Mesothelial cell of epicardium (in vitro differentiated cells): ENCODE results near the gene ENDOU. TPM values are rescaled to one million over a fixed set of nuclear protein-coding genes. Genes with fewer than 3 reads are reported as not detected.
A peak's percentile ranks its signal among the peaks of the same experiment; 100 is the strongest.

ENCODE experiments used
- DNase-seq, 2 experiments: peaks; one replicate each; pipeline ENCODE4 v3.0.0; 2021; ENCODE audit warnings: low spot score in 2 of 2; ENCODE audit not compliant: unreplicated experiment in 2 of 2
- H3K27ac Mint-ChIP-seq: 2 replicates; pipeline ENCODE4 v1.8.0; 2021; ENCODE audit warnings: mixed read lengths
- H3K27me3 Mint-ChIP-seq: 2 replicates; pipeline ENCODE4 v1.8.0; 2021; ENCODE audit warnings: low read depth, mixed read lengths
- H3K36me3 Mint-ChIP-seq: 2 replicates; pipeline ENCODE4 v1.8.0; 2021; ENCODE audit warnings: mixed read lengths
- H3K4me1 Mint-ChIP-seq: 2 replicates; pipeline ENCODE4 v1.8.0; 2021; ENCODE audit warnings: mixed read lengths
- H3K4me3 Mint-ChIP-seq: 2 replicates; pipeline ENCODE4 v1.8.0; 2021; ENCODE audit warnings: mild to moderate bottlenecking, moderate library complexity, mixed read lengths
- H3K9me3 Mint-ChIP-seq: 2 replicates; pipeline ENCODE4 v1.8.0; 2021; ENCODE audit warnings: mixed read lengths
- total RNA-seq: library from RNA; stranded (reverse); gene quantifications from 3 replicates; pipeline ENCODE4 v1.2.1, GENCODE V29; 2021
- TF ChIP-seq, protein P1 (sequence below): fragments of 200-600 bp; sonication (generic); IDR thresholded peaks from one replicate; pipeline ENCODE4 v1.5.0; 2021; ENCODE audit warnings: antibody characterized with exemption; ENCODE audit not compliant: unreplicated experiment

ENDOU gene
- total RNA-seq, 1 donor from 2014 or later, result 0.51 TPM

DNA sequence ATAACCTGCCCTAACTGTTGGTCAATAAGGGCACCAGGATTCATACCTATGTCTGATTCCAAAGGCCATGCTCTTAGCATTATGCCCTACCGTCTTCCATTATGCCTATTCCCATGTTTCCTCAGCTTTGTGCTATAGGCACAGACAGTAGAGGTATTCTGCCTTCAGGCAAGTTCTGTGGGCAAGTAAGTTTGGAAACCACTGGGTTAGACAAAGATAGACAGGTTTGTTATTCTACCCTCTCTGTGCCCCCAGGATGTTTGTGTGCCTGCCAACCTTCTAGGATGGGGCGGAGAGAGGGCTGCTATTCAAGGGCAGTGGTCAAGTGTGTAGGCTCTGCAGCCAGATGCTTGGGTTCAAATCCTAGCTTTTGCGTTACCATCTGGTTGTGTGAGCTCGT lies 28.8 kb upstream of the ENDOU start:
- Mint-ChIP-seq H3K9me3 (no peaks in the 10 kb centered on the region), H3K27ac (peak overlapping the region; percentile 59), H3K27me3 (no peaks in the 10 kb centered on the region), H3K4me3 (no peak overlapping the region), H3K4me1 (peaks cover 54% of the 10 kb centered on the region), H3K36me3 (peaks cover 4% of the 10 kb centered on the region)
- DNase-seq, result no peak
- TF ChIP-seq, protein P1, sequence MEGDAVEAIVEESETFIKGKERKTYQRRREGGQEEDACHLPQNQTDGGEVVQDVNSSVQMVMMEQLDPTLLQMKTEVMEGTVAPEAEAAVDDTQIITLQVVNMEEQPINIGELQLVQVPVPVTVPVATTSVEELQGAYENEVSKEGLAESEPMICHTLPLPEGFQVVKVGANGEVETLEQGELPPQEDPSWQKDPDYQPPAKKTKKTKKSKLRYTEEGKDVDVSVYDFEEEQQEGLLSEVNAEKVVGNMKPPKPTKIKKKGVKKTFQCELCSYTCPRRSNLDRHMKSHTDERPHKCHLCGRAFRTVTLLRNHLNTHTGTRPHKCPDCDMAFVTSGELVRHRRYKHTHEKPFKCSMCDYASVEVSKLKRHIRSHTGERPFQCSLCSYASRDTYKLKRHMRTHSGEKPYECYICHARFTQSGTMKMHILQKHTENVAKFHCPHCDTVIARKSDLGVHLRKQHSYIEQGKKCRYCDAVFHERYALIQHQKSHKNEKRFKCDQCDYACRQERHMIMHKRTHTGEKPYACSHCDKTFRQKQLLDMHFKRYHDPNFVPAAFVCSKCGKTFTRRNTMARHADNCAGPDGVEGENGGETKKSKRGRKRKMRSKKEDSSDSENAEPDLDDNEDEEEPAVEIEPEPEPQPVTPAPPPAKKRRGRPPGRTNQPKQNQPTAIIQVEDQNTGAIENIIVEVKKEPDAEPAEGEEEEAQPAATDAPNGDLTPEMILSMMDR, result no peak

DNA sequence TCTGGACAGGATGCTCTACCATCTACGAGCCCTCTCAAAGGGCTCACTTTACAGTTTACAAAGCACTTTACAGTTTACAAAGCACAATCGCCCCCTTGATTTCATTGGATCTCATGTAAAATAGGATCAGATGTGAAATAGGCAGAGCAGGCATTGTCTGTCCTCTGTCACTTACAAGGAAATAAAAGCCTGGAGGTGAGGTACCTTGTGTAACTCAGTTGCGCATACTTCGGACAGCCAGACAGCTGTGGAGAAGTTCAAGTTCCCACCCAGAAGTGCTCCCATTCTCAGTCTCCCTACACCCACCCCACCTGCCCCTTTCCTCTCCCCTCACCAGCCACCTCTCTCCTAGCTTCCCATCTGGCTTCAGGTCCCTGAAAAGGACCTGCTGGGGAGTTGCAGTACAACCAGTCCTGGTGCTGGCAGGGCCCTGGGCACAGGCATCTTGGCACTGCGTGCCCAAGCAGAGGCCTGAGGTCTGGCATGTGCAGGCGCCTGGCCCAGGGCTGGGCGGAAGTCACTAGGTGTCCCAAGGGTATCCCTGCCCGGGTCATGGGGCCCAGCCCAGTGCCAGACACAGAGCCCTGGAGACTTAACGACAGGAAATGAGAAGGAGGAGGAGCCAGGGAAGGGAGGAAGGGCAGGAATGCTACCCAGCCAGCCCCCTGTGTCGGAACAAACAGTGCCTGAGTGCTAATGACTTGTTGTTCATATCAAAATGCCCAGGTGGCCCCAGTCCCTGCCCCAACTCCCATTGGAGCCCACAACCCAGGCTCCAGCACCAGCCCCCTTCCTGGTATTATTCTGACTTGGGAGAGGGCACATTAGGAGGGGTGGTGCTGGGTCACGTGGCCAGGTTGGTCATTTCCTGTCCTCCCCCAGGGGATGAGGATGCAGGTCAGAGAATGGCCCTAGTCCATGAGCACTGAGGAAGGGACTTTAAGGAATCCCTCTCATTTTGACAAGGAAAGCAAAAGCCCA lies 28.0 kb upstream of the ENDOU start:
- Mint-ChIP-seq H3K27ac (peak overlapping the region; percentile 91), H3K4me3 (no peak overlapping the region), H3K36me3 (peaks cover 4% of the 10 kb centered on the region), H3K4me1 (peaks cover 52% of the 10 kb centered on the region), H3K9me3 (no peaks in the 10 kb centered on the region), H3K27me3 (no peaks in the 10 kb centered on the region)
- TF ChIP-seq, protein P1, result no peak
- DNase-seq, result no peak

DNA sequence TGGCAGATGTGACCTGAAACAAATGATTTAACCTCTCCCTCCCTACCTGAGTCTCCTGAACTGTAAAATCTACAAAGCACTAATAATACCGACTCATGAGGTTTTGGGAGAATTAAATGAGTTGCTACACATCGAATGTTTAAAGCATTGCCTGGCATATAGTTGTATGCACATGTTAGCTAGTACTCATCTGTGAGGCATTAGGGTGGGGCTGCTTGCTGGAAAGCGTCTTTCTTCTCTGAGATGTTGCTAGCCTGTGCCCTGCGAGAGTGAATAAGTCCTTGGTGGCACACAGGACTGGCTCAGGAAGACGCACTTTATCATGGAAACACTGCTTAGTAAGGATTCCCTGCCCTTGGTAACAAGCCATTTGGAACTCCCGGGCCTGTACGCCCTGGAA lies 27.3 kb upstream of the ENDOU start:
- Mint-ChIP-seq H3K9me3 (no peaks in the 10 kb centered on the region), H3K4me3 (no peak overlapping the region), H3K4me1 (peaks cover 45% of the 10 kb centered on the region), H3K27ac (peak overlapping the region; percentile 91), H3K27me3 (no peaks in the 10 kb centered on the region), H3K36me3 (peaks cover 4% of the 10 kb centered on the region)
- DNase-seq, result no peak
- TF ChIP-seq, protein P1, result no peak

DNA sequence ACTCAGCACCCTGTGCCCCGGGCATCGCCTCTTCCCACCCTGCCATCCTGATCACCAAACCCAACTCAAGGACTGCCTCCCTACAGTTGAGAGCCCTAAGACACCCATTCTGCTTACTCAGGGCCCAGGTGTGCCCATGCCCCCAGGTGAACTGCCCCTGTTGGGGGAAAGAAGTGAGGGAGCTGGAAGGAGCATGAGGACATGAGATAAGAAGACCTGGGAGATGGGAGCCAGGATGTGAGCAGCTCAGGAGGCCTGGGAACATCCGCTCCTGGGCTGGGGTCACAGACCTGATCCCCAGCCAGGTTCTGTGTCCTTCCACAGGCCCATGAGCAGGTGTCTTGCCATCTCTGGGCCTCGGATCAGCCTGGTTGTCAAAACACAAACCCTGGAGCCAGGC lies 26.8 kb upstream of the ENDOU start:
- Mint-ChIP-seq H3K27me3 (no peaks in the 10 kb centered on the region), H3K4me1 (peaks cover 41% of the 10 kb centered on the region), H3K4me3 (no peak overlapping the region), H3K36me3 (peaks cover 4% of the 10 kb centered on the region), H3K9me3 (no peaks in the 10 kb centered on the region), H3K27ac (no peak overlapping the region)
- DNase-seq, result no peak
- TF ChIP-seq, protein P1, result no peak

DNA sequence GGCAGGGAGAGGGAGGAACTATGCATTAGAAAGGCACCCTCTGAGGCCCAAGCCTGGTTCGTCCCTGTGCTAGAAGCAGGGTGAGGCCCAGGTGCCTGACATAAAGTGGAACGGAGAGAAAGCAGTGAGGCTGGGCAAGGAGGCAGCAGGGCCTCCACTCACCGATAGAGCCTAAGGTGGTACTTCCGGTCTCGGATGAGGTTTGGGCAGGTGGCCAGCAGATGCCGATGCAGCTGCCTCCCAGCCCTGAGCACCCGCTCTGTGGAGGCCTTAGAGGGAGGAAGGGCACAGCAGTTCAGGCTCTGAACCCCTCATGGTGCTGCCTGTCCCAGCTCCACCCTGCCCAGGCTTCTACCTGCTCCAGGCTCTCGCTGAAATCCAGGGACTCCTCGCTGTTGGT lies 26.3 kb upstream of the ENDOU start:
- Mint-ChIP-seq H3K9me3 (no peaks in the 10 kb centered on the region), H3K27ac (no peak overlapping the region), H3K27me3 (no peaks in the 10 kb centered on the region), H3K4me3 (no peak overlapping the region), H3K4me1 (peaks cover 38% of the 10 kb centered on the region), H3K36me3 (peaks cover 4% of the 10 kb centered on the region)
- TF ChIP-seq, protein P1, result no peak
- no peak for DNase-seq
